K562 treated with DMSO at 1 percent for 48 hours (cell line): Measurements from ENCODE around the gene PHF2. TPM values are rescaled to one million over a fixed set of nuclear protein-coding genes. Genes with fewer than 3 reads are reported as not detected.

Source experiments
- total RNA-seq: library from RNA; unstranded; fragments of 300-600 nt; gene quantifications from 2 replicates; pipeline ENCODE4 v1.2.3, GENCODE V29; 2022; ENCODE audit warnings: low replicate concordance; ENCODE audit errors: extremely low read depth

The PHF2 gene
- not detected in 2 replicates for total RNA-seq

DNA sequence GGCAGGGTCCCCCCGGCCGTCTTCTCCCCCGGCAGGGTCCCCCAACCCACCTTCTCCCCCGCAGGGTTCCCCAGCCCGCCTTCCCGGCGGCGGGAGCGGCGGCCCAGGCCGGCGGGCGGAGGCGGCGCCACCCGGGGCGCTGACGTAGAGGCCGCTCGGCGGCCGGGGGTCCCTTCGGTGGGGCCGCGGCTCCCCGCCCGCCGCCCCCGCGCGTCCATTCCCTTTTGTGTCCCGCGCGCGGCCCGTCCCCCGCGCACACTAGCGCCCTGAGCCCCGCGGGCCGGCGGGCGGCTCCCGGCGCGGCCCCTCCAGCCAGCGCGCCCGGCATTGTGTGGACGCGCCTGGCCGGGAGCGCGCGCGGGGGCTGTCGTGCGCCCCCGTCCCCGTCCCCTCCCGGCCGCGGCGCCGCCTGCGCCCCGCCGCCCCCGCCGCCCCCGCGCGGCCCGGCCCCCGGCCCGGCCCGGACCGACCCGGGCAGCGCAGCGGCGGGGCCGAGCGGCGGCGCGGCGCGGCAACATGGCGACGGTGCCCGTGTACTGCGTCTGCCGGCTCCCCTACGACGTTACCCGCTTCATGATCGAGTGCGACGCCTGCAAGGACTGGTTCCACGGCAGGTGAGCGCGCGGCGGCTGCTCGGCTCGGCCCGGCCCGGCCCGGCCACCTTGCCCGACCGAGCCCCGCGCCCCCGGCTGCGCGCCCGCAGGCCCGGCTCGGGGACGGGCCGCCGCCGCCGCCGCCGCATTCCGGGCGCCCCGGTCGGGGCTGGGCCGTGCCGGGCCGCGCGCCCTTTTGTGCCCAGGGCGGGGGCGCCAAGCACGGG lies at the start of gene PHF2:
TSS of gene PHF2 (plus strand) at position 327 of the 820 bp plus-strand sequence. CDS start at position 517, 190 bp downstream.

Other genes starting within 250 kb of the PHF2 start
- gene FAM120A, start 124.9 kb upstream of the PHF2 start, total RNA-seq, result not detected in 2 replicates
- not detected in 2 replicates for gene FAM120AOS, start 123.0 kb upstream of the PHF2 start, total RNA-seq